PC-3 (cell line): ENCODE data around the gene GIMD1. TPM values are rescaled to one million over a fixed set of nuclear protein-coding genes. Genes with fewer than 3 reads are reported as not detected.

Experiments
- ATAC-seq: fragments of 200-7000 bp; cut with Tn5 transposase; 2 replicates; pipeline ENCODE4 v1.9.1; 2020; ENCODE audit warnings: mild to moderate bottlenecking, moderate library complexity
- BruUV-seq: library from RNA; stranded (reverse); fragments of 400-500 nt; replicated peaks from 2 replicates; lab custom pipeline; 2021; lab: Mats Ljungman, UMichigan
- CTCF ChIA-PET: fragments of 300-600 bp; sonication (Branson Sonifier 250); formaldehyde crosslinking; loops from one replicate; lab custom pipeline; 2022; ENCODE audit warnings: antibody characterized with exemption; lab: Charles Lee
- POLR2A ChIA-PET: fragments of 300-600 bp; sonication (Branson Sonifier 250); formaldehyde crosslinking; loops from one replicate; lab custom pipeline; 2022; ENCODE audit warnings: antibody characterized with exemption; ENCODE audit not compliant: unreplicated experiment; lab: Charles Lee
- DNase-seq: peaks from one replicate; pipeline ENCODE4 v3.0.0-alpha.2; 2015
- H2AFZ ChIP-seq: fragments of 300-600 bp; sonication (generic); 2 replicates; pipeline ENCODE4 v1.6.0; 2016; ENCODE audit warnings: antibody characterized with exemption, low read length
- H3F3A ChIP-seq: fragments of 300-600 bp; sonication (generic); one replicate; pipeline ENCODE4 v1.6.0; 2017; ENCODE audit warnings: antibody characterized with exemption, low read length, control low read depth, mild to moderate bottlenecking; ENCODE audit not compliant: unreplicated experiment
- H3K27ac ChIP-seq: fragments of 300-600 bp; sonication (generic); 2 replicates; pipeline ENCODE4 v1.5.1; 2016; ENCODE audit warnings: mild to moderate bottlenecking, low read length
- H3K27me3 ChIP-seq: fragments of 300-600 bp; sonication (generic); 2 replicates; pipeline ENCODE4 v1.6.1; 2016; ENCODE audit warnings: low read length, mixed read lengths
- H3K36me3 ChIP-seq: fragments of 300-600 bp; sonication (generic); 2 replicates; pipeline ENCODE4 v1.6.1; 2016; ENCODE audit warnings: low read depth, mixed run types, low read length, mixed read lengths
- H3K4me1 ChIP-seq: fragments of 300-600 bp; sonication (generic); 2 replicates; pipeline ENCODE4 v1.5.1; 2016; ENCODE audit warnings: low read length; ENCODE audit not compliant: insufficient read depth
- H3K4me2 ChIP-seq: fragments of 300-600 bp; sonication (generic); 2 replicates; pipeline ENCODE4 v1.6.0; 2016; ENCODE audit warnings: low read length
- H3K4me3 ChIP-seq: fragments of 300-600 bp; sonication (generic); 2 replicates; pipeline ENCODE4 v1.5.1; 2016; ENCODE audit warnings: mild to moderate bottlenecking, low read length, mixed read lengths
- H3K79me2 ChIP-seq: fragments of 300-600 bp; sonication (generic); 2 replicates; pipeline ENCODE4 v1.6.1; 2017; ENCODE audit warnings: low read length, mixed read lengths
- H3K9ac ChIP-seq: fragments of 300-600 bp; sonication (generic); 2 replicates; pipeline ENCODE4 v1.6.0; 2016; ENCODE audit warnings: mild to moderate bottlenecking, low read length
- H3K9me2 ChIP-seq: fragments of 300-600 bp; sonication (generic); replicated peaks from 2 replicates; pipeline ENCODE4 v1.6.1; 2016; ENCODE audit warnings: mixed run types, low read length, mixed read lengths
- H3K9me3 ChIP-seq: fragments of 300-600 bp; sonication (generic); 2 replicates; pipeline ENCODE4 v1.6.1; 2016; ENCODE audit warnings: low read length, mixed read lengths
- H4K20me1 ChIP-seq: fragments of 300-600 bp; sonication (generic); 2 replicates; pipeline ENCODE4 v1.6.1; 2016; ENCODE audit warnings: low read length, mixed read lengths
- EZH2 ChIP-seq: fragments of 300-600 bp; sonication (generic); IDR thresholded peaks from one replicate; pipeline ENCODE4 v1.6.1; 2017; ENCODE audit warnings: antibody characterized with exemption, mild to moderate bottlenecking, low read length; ENCODE audit not compliant: unreplicated experiment
- EZH2phosphoT487 ChIP-seq: fragments of 300-600 bp; sonication (generic); IDR thresholded peaks from 2 replicates; pipeline ENCODE4 v1.6.1; 2018; ENCODE audit warnings: mild to moderate bottlenecking, antibody characterized with exemption, low read length, borderline replicate concordance
- intact Hi-C: fragments of 100-400 bp; cut with micrococcal nuclease; formaldehyde crosslinking; loops from 2 replicates; pipeline ENCODE4 v1.9.0; 2023
- total RNA-seq: library from RNA; depleted of rRNA; stranded (reverse); fragments of >200 nt; gene quantifications from 2 replicates; pipeline ENCODE4 v1.2.3, GENCODE V29; 2014
- TF ChIP-seq, protein P1 (sequence below): fragments of 300-600 bp; sonication (generic); conservative IDR thresholded peaks from 2 replicates; pipeline ENCODE4 v1.5.1; 2017; ENCODE audit warnings: antibody characterized with exemption, low read depth, mild to moderate bottlenecking, low read length

The GIMD1 gene
- total RNA-seq, 1 experiment from 2014 or later = 0.22 TPM

DNA sequence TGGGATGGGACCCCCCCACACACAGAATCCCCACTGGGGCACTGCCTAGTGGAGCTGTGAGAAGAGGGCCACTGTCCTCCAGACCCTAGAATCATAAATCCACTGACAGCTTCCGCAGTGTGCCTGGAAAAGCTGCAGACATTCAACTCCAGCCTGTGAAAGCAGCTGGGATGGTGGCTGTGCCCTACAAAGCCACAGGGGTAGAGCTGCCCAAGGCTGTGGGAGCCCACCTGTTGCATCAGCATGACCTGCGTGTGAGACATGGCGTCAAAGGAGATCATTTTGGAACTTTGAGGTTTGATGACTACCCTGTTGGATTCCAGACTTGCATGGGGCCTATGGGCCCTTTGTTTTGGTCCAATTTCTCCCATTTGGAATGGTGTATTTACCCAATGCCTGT, 29.9 kb downstream of the GIMD1 start:
- no peaks in the 10 kb centered on the region for H3K9me2 ChIP-seq
- no peak overlapping the region for H3K27ac ChIP-seq
- no TSS peak for BruUV-seq
- H3K9ac ChIP-seq = no peak overlapping the region
- no peaks in the 10 kb centered on the region for H3K27me3 ChIP-seq
- no peaks in the 10 kb centered on the region for H3K9me3 ChIP-seq
- H3K36me3 ChIP-seq = peaks cover 29% of the 10 kb centered on the region
- TF ChIP-seq EZH2 (no peak), EZH2phosphoT487 (no peak)
- TF ChIP-seq, protein P1, sequence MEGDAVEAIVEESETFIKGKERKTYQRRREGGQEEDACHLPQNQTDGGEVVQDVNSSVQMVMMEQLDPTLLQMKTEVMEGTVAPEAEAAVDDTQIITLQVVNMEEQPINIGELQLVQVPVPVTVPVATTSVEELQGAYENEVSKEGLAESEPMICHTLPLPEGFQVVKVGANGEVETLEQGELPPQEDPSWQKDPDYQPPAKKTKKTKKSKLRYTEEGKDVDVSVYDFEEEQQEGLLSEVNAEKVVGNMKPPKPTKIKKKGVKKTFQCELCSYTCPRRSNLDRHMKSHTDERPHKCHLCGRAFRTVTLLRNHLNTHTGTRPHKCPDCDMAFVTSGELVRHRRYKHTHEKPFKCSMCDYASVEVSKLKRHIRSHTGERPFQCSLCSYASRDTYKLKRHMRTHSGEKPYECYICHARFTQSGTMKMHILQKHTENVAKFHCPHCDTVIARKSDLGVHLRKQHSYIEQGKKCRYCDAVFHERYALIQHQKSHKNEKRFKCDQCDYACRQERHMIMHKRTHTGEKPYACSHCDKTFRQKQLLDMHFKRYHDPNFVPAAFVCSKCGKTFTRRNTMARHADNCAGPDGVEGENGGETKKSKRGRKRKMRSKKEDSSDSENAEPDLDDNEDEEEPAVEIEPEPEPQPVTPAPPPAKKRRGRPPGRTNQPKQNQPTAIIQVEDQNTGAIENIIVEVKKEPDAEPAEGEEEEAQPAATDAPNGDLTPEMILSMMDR = no peak
- POLR2A ChIA-PET = no interaction called here
- H3K4me1 ChIP-seq = no peaks in the 10 kb centered on the region
- ATAC-seq (no peak), DNase-seq (no peak)
- no peak overlapping the region for H2AFZ ChIP-seq
- CTCF ChIA-PET = no interaction called here
- H3F3A ChIP-seq = no peaks in the 10 kb centered on the region
- H3K4me3 ChIP-seq = no peak overlapping the region
- H4K20me1 ChIP-seq = no peaks in the 10 kb centered on the region
- intact Hi-C loops = no loop called here
- H3K79me2 ChIP-seq = peaks cover 34% of the 10 kb centered on the region
- no peak overlapping the region for H3K4me2 ChIP-seq

DNA sequence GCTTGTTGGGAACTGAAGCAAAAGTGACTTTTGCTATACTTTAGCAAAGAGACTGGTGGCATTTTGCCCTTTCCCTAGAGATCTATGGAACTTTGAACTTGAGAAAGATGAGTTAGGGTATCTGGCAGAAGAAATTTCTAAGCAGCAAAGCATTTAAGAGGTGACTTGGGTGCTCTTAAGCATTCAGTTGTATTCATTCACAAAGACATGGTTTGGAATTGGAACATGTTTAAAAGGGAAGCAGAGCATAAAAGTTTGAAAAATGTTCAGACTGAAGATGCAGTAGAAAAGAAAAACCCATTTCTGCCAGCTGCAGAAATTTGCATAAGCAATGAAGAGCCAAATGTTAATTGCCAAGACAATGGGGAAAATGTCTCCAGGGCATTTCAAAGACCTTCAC, 30.7 kb downstream of the GIMD1 start:
- no peak overlapping the region for H3K4me2 ChIP-seq
- H3K36me3 ChIP-seq = peaks cover 33% of the 10 kb centered on the region
- no peak for TF ChIP-seq EZH2phosphoT487
- TF ChIP-seq, protein P1 = no peak
- no peak for TF ChIP-seq EZH2
- intact Hi-C loops = no loop called here
- no peak overlapping the region for H3K9ac ChIP-seq
- no peak for DNase-seq
- H3K4me3 ChIP-seq = no peak overlapping the region
- H3K9me3 ChIP-seq = no peaks in the 10 kb centered on the region
- H4K20me1 ChIP-seq = no peaks in the 10 kb centered on the region
- H3K27ac ChIP-seq = no peak overlapping the region
- POLR2A ChIA-PET = no interaction called here
- no peaks in the 10 kb centered on the region for H3K4me1 ChIP-seq
- no peaks in the 10 kb centered on the region for H3K27me3 ChIP-seq
- no peaks in the 10 kb centered on the region for H3F3A ChIP-seq
- no TSS peak for BruUV-seq
- no peak for ATAC-seq
- CTCF ChIA-PET = no interaction called here
- no peaks in the 10 kb centered on the region for H3K9me2 ChIP-seq
- H2AFZ ChIP-seq = no peak overlapping the region
- H3K79me2 ChIP-seq = peaks cover 28% of the 10 kb centered on the region

DNA sequence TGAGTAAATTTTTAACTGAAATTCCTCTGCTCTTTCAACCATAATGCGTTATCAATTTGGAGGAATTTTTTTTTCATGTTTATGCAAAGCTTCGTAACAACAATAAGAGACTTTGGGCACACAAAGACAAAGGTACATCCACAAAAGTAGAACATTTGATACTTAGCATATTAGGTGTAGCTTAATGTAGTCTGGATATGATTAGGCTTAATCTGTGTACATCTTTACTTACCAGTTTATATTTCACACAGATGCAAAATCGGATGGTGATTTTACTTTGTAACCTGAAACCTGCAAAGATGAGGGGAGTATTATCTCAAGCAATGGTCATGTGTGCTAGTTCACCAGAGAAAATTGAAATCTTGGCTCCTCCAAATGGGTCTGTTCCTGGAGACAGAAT, 32.0 kb downstream of the GIMD1 start:
- ChIA-PET POLR2A (no interaction called here), CTCF (no interaction called here)
- Histone ChIP-seq H4K20me1 (no peaks in the 10 kb centered on the region), H3K9me3 (no peaks in the 10 kb centered on the region), H3K4me2 (no peak overlapping the region), H2AFZ (no peak overlapping the region), H3F3A (no peaks in the 10 kb centered on the region), H3K36me3 (peaks cover 36% of the 10 kb centered on the region), H3K79me2 (peaks cover 15% of the 10 kb centered on the region), H3K27me3 (no peaks in the 10 kb centered on the region), H3K4me3 (no peak overlapping the region), H3K4me1 (no peaks in the 10 kb centered on the region), H3K27ac (no peak overlapping the region), H3K9ac (no peak overlapping the region), H3K9me2 (no peaks in the 10 kb centered on the region)
- no peak for ATAC-seq
- intact Hi-C loops = no loop called here
- no TSS peak for BruUV-seq
- TF ChIP-seq, protein P1 = no peak
- TF ChIP-seq EZH2 = no peak
- no peak for TF ChIP-seq EZH2phosphoT487
- no peak for DNase-seq
